SKM-1 (cell line): ENCODE measurements around the gene WTIP.

ENCODE experiments used
- DNase-seq: peaks from one replicate; lab custom pipeline; 2025; ENCODE audit not compliant: unreplicated experiment; lab: John Stamatoyannopoulos, UW

Gene WTIP

DNA sequence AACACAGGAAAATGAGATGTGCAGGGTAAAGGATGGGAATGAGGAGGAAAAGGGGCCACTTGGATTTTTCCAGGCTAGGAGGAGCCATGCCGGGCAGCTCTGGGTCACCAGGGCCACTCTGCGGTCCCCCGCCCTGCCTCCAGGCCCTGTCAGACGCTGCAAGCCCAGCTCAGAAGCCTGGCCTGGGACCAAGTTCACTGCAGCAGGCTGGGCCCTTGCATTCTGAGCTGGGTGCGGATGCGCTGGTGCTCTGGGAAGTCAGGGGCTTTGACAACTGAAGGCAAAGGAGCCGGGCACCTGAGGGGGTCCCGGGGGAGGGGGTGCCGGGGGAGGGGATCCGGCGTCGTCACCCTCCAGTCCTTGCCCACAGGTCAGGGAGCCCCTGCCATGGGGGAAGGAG, 77.5 kb downstream of the WTIP start:
- DNase-seq: no peak

- DNase-seq: no peak
Measured at GRCh38 chr19:34560229-34560628, 78.7 kb downstream of the WTIP start.
